HG02610 (cell line): ENCODE data around the gene FKBP2.
A peak's percentile ranks its signal among the peaks of the same experiment; 100 is the strongest.

Source experiments
- ATAC-seq: cut with Tn5 transposase; IDR thresholded peaks from one replicate; pipeline ENCODE4 v1.9.1; 2021; ENCODE audit warnings: mild to moderate bottlenecking, moderate library complexity; ENCODE audit not compliant: unreplicated experiment

Gene FKBP2

DNA sequence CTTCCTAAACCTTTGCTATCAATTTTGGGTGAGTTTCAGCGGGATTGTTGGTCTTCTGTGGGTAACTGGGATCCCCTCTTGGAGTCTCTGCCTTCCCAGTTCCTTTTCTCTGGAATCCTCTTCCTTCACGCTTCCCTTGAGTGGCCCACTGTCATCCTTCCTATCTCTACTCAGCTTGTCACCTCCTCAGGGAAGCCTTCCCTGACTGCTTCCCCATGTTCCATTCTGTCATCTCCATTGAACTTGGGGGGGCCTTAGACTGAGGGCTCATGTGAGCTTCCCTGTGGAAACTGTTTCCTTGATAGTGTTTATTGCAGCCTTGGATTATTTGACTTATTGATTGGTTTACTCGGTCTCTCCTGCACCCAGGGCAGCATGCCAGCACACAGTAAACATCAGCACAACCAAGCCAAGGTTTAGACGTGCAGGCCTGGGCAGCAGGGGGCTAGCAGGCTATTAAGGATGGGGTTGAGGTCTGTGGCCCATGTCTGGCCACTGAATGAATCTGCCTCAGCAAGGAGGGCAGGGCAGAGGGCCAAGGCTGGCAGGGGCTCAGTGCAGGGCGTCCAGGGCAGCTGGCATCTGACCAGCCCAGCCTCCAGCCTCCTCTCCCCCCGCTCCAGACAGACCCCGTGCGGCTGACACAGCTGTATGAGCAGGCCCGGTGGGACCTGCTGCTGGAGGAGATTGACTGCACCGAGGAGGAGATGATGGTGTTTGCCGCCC, 22.1 kb upstream of the FKBP2 start:
- ATAC-seq = no peak

GRCh38 chr11:64219354-64219684, 21.6 kb upstream of the FKBP2 start:
- ATAC-seq = no peak

- ATAC-seq = no peak
These were observed 21.1 kb upstream of the FKBP2 start for GRCh38 chr11:64219755-64220154.

DNA sequence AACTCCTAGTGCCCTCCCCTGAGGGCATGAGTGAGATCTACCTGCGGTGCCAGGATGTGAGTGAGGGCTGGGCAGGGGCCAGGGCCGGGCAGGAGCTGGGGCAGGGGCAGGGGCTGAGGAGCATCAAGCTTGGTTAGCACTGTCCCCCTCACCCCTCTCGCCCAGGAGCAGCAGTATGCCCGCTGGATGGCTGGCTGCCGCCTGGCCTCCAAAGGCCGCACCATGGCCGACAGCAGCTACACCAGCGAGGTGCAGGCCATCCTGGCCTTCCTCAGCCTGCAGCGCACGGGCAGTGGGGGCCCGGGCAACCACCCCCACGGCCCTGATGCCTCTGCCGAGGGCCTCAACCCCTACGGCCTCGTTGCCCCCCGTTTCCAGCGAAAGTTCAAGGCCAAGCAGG, 20.6 kb upstream of the FKBP2 start:
- ATAC-seq = no peak

- no peak for ATAC-seq
These were observed 20.1 kb upstream of the FKBP2 start for GRCh38 chr11:64220798-64221197.

- ATAC-seq = no peak
These were observed 18.3 kb upstream of the FKBP2 start for GRCh38 chr11:64222651-64223000.

DNA sequence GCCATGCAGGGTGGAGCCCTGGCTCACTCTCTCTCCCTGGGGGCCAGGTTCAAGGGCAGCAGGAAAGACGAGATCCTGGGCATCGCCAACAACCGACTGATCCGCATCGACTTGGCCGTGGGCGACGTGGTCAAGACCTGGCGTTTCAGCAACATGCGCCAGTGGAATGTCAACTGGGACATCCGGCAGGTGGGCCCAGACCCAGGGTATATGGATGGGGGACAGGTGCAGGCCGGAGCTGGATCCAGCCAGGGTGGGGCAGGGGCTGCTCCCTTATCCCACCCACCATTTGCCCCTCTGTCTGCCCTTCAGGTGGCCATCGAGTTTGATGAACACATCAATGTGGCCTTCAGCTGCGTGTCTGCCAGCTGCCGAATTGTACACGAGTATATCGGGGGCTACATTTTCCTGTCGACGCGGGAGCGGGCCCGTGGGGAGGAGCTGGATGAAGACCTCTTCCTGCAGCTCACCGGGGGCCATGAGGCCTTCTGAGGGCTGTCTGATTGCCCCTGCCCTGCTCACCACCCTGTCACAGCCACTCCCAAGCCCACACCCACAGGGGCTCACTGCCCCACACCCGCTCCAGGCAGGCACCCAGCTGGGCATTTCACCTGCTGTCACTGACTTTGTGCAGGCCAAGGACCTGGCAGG, 17.8 kb upstream of the FKBP2 start:
- no peak for ATAC-seq

DNA sequence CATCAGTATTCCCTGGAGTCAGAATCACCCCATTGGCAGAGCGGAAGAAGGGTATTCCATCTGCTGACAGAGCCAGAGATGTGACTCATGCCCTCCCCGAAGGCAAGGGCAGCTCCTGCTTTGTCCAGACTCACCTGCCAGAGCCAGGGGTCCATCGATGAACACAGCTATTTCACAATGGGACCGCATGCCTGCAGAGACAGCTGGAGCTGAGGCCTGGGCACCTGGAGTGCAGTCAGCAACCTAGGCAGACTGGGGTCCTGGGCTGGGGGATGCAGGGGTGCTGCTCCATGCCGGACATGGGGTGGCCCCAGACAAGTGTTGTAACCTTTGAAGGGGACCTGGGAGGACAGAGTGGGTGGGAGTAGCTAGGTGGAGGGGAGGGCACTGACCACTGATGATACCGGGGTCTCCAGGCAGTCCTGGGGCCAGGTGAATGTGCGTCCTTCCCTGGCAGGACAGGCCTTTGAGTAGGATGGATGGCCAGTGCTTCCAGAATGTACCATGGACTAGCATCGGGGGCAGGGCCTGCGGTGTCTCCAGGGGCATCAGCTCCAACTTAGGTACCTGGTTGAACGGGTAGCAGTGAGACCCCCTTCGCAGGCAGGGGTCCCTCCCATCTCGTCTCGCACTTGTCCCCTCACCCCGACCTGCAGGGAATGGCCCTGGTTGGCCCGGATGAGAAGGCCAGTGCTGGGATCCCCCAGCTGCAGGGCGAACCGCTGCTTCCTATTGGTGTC, 16.6 kb upstream of the FKBP2 start:
- ATAC-seq = no peak

GRCh38 chr11:64224891-64225607, 15.8 kb upstream of the FKBP2 start:
- ATAC-seq = no peak

- ATAC-seq = peak; percentile 46
These were observed 15.0 kb upstream of the FKBP2 start, which contains the start of the genes NUDT22 and TRPT1 for GRCh38 chr11:64225608-64226506. TSS of gene NUDT22 (plus strand) at chr11:64226274. CDS start at chr11:64226653, 379 bp downstream. TSS of gene TRPT1 (minus strand) at chr11:64226186. CDS start at chr11:64225860, 326 bp downstream.

DNA sequence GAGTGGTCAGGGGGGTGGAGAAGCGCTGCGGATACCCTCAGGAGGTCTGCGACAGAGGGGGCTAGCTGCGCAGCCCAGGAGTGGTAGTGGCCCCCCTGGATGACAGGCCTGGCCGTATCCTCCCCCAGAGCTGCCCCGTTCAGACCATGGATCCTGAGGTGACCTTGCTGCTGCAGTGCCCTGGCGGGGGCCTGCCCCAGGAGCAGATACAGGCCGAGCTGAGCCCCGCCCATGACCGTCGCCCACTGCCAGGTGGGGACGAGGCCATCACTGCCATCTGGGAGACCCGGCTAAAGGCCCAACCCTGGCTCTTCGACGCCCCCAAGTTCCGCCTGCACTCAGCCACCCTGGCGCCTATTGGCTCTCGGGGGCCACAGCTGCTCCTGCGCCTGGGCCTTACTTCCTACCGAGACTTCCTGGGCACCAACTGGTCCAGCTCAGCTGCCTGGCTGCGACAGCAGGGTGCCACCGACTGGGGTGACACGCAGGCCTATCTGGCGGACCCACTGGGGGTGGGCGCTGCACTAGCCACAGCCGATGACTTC, 14.3 kb upstream of the FKBP2 start:
- ATAC-seq = no peak

GRCh38 chr11:64227405-64227956, 13.4 kb upstream of the FKBP2 start:
- no peak for ATAC-seq

- ATAC-seq = no peak
These were observed 11.7 kb upstream of the FKBP2 start for GRCh38 chr11:64229090-64229743.

DNA sequence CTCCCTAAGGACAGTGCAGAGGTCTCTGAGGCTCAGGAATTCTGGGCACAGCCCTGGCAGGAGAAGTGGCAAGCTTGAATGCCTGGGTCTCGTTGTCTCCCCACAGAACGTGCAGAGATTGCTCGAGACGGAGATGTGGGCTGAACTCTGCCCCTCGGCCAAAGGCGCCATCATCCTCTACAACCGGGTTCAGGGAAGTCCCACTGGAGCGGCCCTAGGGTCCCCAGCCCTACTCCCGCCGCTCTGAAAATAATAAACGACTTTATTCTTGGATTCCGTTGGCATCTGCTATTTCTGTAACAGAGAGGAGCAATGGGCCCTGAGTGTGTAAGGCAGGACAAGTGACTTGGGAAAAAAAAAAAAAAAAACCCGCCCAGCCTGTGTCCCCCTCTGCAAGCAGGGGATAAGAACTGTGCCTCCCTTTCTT, 11.1 kb upstream of the FKBP2 start:
- no peak for ATAC-seq

GRCh38 chr11:64230171-64230984, 10.5 kb upstream of the FKBP2 start, which contains the start of gene DNAJC4:
TSS of gene DNAJC4 (plus strand) at chr11:64230548. CDS start at chr11:64230855, 307 bp downstream.
- ATAC-seq = peak; percentile 43

DNA sequence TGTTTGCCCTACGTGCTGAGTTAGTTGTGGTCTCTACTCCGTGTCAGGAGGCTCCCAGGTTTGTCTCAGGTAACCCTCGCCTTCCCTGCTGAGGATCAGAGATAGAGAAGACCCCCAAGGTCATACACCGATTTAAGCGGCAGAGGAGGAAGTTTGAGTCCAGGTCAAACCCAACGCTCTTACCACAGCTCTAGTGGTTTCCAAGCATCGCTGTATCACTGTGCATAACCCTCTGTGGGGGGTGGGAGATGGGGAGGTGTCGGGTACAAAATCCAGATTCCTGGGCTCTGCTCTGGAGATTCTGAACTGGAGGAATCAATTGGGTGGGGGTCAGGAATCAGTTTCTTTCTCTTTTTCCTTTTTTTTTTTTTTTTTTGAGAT, 9.9 kb upstream of the FKBP2 start:
- no peak for ATAC-seq

DNA sequence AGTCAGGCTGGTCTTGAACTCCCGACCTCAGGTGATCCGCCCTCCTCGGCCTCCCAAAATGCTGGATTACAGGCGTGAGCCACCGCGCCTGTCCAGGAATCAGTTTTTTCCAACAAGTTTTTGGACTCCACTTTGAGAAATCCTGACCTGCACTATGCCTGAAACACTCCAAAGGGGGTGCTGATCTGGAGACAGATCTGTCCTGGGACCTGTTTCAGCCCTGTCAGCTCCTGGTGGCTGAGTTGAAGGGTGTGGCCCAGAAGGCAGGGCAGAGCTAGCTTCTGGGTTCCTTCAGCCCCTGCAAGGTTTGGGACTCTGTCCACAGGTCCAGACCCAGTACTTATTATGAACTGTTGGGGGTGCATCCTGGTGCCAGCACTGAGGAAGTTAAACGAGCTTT, 9.3 kb upstream of the FKBP2 start:
- ATAC-seq = no peak
